Measurements from ENCODE around the gene TBX15.
"Not testable (repeated sequence)": the region's sequence is repeated elsewhere in the genome, so short reads cannot be mapped to it uniquely, and the experiment has no call there.

- TF ChIP-seq CTCF (IDR thresholded peaks at IDR 0.05; ENCODE audit: low read depth, low read length); EZH2phosphoT487 (IDR thresholded peaks at IDR 0.05; ENCODE audit: low read depth): not testable (repeated sequence)
Observed at GRCh38 chr1:118916346-118916745, 71.8 kb downstream of the TBX15 start.

All from OCI-LY3 (cell line).